Panc1 (cell line): ENCODE measurements around the gene TTF1.

ENCODE experiments used
- CTCF ChIP-seq: fragments of 450-650 bp; IDR thresholded peaks from 2 replicates; pipeline ENCODE4 v1.5.1; 2017; ENCODE audit warnings: mild to moderate bottlenecking
- POLR2AphosphoS5 ChIP-seq: IDR thresholded peaks from 2 replicates; pipeline ENCODE4 v1.6.1; 2012; ENCODE audit warnings: mild to moderate bottlenecking, low read depth, low read length, moderate library complexity
- REST ChIP-seq, 2 experiments: IDR thresholded peaks; 2 replicates each; pipeline ENCODE4 v1.6.1; 2011 to 2012; ENCODE audit warnings: low read depth in 2 of 2, control low read depth in 1 of 2, low read length in 1 of 2, mild to moderate bottlenecking in 1 of 2, moderate library complexity in 1 of 2; ENCODE audit not compliant: insufficient read depth in 1 of 2

- TF ChIP-seq REST (IDR thresholded peaks at IDR 0.05; ENCODE audit: insufficient read depth in 1 of 2, low read depth in 2 of 2, low read length in 1 of 2) (no peak), CTCF (no peak), POLR2AphosphoS5 (no peak)
Measured at GRCh38 chr9:132333556-132333955, 73.1 kb downstream of the TTF1 start.
